ENCODE data around the gene SLC35D1.

DNA sequence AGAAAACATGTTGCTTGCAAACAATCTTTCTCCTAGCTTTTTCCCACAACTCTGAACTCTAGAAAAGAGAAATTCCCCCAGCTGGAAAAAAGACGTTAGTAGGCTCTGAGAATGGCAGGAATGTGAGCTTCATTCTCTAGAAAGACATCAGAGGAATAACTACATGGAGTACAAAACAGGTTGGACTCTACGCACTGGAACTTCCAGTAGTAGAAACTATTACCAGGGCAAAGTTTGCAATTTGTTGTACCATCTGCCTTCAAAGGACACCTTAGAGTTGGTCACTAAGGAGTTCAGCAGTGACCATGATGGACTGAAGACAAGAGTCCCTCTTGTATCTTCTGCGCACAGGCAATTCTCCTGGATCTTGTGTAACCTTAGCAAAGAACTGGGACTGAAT lies 60.9 kb downstream of the SLC35D1 start:
- TF ChIP-seq, protein P1, sequence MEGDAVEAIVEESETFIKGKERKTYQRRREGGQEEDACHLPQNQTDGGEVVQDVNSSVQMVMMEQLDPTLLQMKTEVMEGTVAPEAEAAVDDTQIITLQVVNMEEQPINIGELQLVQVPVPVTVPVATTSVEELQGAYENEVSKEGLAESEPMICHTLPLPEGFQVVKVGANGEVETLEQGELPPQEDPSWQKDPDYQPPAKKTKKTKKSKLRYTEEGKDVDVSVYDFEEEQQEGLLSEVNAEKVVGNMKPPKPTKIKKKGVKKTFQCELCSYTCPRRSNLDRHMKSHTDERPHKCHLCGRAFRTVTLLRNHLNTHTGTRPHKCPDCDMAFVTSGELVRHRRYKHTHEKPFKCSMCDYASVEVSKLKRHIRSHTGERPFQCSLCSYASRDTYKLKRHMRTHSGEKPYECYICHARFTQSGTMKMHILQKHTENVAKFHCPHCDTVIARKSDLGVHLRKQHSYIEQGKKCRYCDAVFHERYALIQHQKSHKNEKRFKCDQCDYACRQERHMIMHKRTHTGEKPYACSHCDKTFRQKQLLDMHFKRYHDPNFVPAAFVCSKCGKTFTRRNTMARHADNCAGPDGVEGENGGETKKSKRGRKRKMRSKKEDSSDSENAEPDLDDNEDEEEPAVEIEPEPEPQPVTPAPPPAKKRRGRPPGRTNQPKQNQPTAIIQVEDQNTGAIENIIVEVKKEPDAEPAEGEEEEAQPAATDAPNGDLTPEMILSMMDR (IDR thresholded peaks at IDR 0.05): no peak
- TF ChIP-seq YY1 (IDR thresholded peaks at IDR 0.05; ENCODE audit: low read depth): no peak
- no peak for TF ChIP-seq TAF1 (IDR thresholded peaks at IDR 0.05; ENCODE audit: borderline replicate concordance, low read depth, low read length)
- TF ChIP-seq RFX5 (IDR thresholded peaks at IDR 0.05; ENCODE audit: low read length): no peak
- TF ChIP-seq, protein P2, sequence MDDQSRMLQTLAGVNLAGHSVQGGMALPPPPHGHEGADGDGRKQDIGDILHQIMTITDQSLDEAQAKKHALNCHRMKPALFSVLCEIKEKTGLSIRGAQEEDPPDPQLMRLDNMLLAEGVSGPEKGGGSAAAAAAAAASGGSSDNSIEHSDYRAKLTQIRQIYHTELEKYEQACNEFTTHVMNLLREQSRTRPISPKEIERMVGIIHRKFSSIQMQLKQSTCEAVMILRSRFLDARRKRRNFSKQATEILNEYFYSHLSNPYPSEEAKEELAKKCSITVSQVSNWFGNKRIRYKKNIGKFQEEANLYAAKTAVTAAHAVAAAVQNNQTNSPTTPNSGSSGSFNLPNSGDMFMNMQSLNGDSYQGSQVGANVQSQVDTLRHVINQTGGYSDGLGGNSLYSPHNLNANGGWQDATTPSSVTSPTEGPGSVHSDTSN (IDR thresholded peaks at IDR 0.05): no peak
- TF ChIP-seq EP300 (IDR thresholded peaks at IDR 0.05; ENCODE audit: borderline replicate concordance in 1 of 2, low read depth in 1 of 2, low read length in 1 of 2): no peak
